A549 (cell line): ENCODE measurements around the gene CALML5. TPM values are rescaled to one million over a fixed set of nuclear protein-coding genes. Genes with fewer than 3 reads are reported as not detected.
A peak's percentile ranks its signal among the peaks of the same experiment; 100 is the strongest.

Experiments
- ATAC-seq, 2 experiments: fragments of 200-7000 bp in 1 of 2; fragments of >200 bp in 1 of 2; cut with Nextera tagmentation in 1 of 2; cut with Tn5 transposase in 1 of 2; 3 replicates each; pipeline versions ENCODE4 v1.8.0 to v1.9.1; 2018 to 2020; ENCODE audit warnings: mild to moderate bottlenecking in 1 of 2, moderate library complexity in 1 of 2
- CTCF ChIA-PET: fragments of 300-600 bp; sonication (Branson Sonifier 250); formaldehyde crosslinking; extraction: SDS; loops from one replicate; lab custom pipeline; 2021; ENCODE audit warnings: antibody characterized with exemption, inconsistent platforms; lab: Yijun Ruan, JAX
- POLR2A ChIA-PET: fragments of 350-600 bp; formaldehyde crosslinking; extraction: SDS; loops from one replicate; lab custom pipeline; 2021; ENCODE audit warnings: antibody characterized with exemption, inconsistent platforms; lab: Yijun Ruan, JAX
- DNase-seq, 2 experiments: peaks; one replicate each; pipeline versions ENCODE4 v3.0.0 to v3.0.0-alpha.2; 2011 to 2016; ENCODE audit warnings: low read depth in 1 of 2, low spot score in 1 of 2
- FAIRE-seq: peaks from 2 replicates; lab custom pipeline; 2011; peaks lifted over from hg19 to GRCh38; lab: Jason Lieb, UNC
- H3K27ac ChIP-seq, 2 experiments: fragments of >200 bp; sonication (Bioruptor Twin); formaldehyde crosslinking; 3 replicates each; pipeline ENCODE4 v1.5.1; 2016 to 2017
- H3K4me1 ChIP-seq: fragments of >200 bp; sonication (Bioruptor Twin); formaldehyde crosslinking; 3 replicates; pipeline ENCODE4 v1.6.1; 2016
- H3K4me2 ChIP-seq: fragments of >200 bp; sonication (Bioruptor Twin); formaldehyde crosslinking; 3 replicates; pipeline ENCODE4 v1.6.1; 2016
- H3K4me3 ChIP-seq: fragments of >200 bp; sonication (Bioruptor Twin); formaldehyde crosslinking; 3 replicates; pipeline ENCODE4 v1.5.1; 2016
- H3K9me3 ChIP-seq: fragments of >200 bp; sonication (Bioruptor Twin); formaldehyde crosslinking; 3 replicates; pipeline ENCODE4 v1.6.1; 2016
- BHLHE40 ChIP-seq: IDR thresholded peaks from 2 replicates; pipeline ENCODE4 v1.6.1; 2012; ENCODE audit warnings: low read depth, low read length, inconsistent platforms
- CBX2 ChIP-seq: fragments of 200-600 bp; sonication (generic); IDR thresholded peaks from 2 replicates; pipeline ENCODE4 v1.6.1; 2016; ENCODE audit warnings: low read depth, mild to moderate bottlenecking, borderline replicate concordance
- CHD2 ChIP-seq: fragments of 150-350 bp; IDR thresholded peaks from 2 replicates; pipeline ENCODE4 v1.6.1; 2014; ENCODE audit warnings: low read length; ENCODE audit not compliant: partially characterized antibody
- CHD4 ChIP-seq: fragments of 200-600 bp; sonication (generic); IDR thresholded peaks from 2 replicates; pipeline ENCODE4 v1.6.1; 2016; ENCODE audit warnings: antibody characterized with exemption, mild to moderate bottlenecking, borderline replicate concordance
- EHF ChIP-seq: fragments of 250-450 bp; sonication (Bioruptor Pico); IDR thresholded peaks from 2 replicates; pipeline ENCODE4 v1.5.0; 2020; ENCODE audit warnings: mild to moderate bottlenecking
- ESRRA ChIP-seq: fragments of 150-350 bp; IDR thresholded peaks from 2 replicates; pipeline ENCODE4 v1.6.1; 2014; ENCODE audit warnings: mild to moderate bottlenecking, low read length, borderline replicate concordance
- FOSB ChIP-seq: fragments of 250-450 bp; sonication (Bioruptor Pico); IDR thresholded peaks from 2 replicates; pipeline ENCODE4 v1.5.0; 2020; ENCODE audit warnings: mild to moderate bottlenecking, moderate library complexity
- FOSL2 ChIP-seq, 2 experiments: fragments of 450-650 bp in 1 of 2; fragments of >200 bp in 1 of 2; sonication (Bioruptor Twin) in 1 of 2; formaldehyde crosslinking; IDR thresholded peaks; 2 replicates each; pipeline versions ENCODE4 v1.5.0 to v1.6.1; 2016 to 2020; ENCODE audit warnings: mild to moderate bottlenecking in 1 of 2, moderate library complexity in 1 of 2
- GATA3 ChIP-seq: IDR thresholded peaks from 2 replicates; pipeline ENCODE4 v1.6.1; 2012; ENCODE audit warnings: borderline replicate concordance
- HDAC2 ChIP-seq: fragments of 200-600 bp; sonication (generic); IDR thresholded peaks from 2 replicates; pipeline ENCODE4 v1.6.1; 2016
- HOXA7 ChIP-seq: fragments of 250-450 bp; sonication (Bioruptor Pico); IDR thresholded peaks from 2 replicates; pipeline ENCODE4 v1.5.0; 2020; ENCODE audit warnings: mild to moderate bottlenecking, moderate library complexity
- HOXB5 ChIP-seq: fragments of 250-450 bp; sonication (Bioruptor Pico); IDR thresholded peaks from 2 replicates; pipeline ENCODE4 v1.5.0; 2020; ENCODE audit warnings: mild to moderate bottlenecking, moderate library complexity
- JUNB ChIP-seq: fragments of >200 bp; sonication (Bioruptor Twin); formaldehyde crosslinking; IDR thresholded peaks from 2 replicates; pipeline ENCODE4 v1.6.1; 2016
- KDM1A ChIP-seq: fragments of 200-600 bp; sonication (generic); IDR thresholded peaks from 2 replicates; pipeline ENCODE4 v1.6.1; 2016; ENCODE audit warnings: low read depth, mild to moderate bottlenecking
- MAFK ChIP-seq: fragments of 450-650 bp; IDR thresholded peaks from 2 replicates; pipeline ENCODE4 v1.6.1; 2014; ENCODE audit not compliant: partially characterized antibody
- NPAS2 ChIP-seq: fragments of 250-450 bp; sonication (Bioruptor Pico); IDR thresholded peaks from 2 replicates; pipeline ENCODE4 v1.8.0; 2022; ENCODE audit warnings: mild to moderate bottlenecking, moderate library complexity, borderline replicate concordance
- PHF8 ChIP-seq: fragments of 200-600 bp; sonication (generic); IDR thresholded peaks from 2 replicates; pipeline ENCODE4 v1.6.1; 2016; ENCODE audit warnings: low read depth, mild to moderate bottlenecking, antibody characterized with exemption, moderate library complexity, borderline replicate concordance
- POLR2A ChIP-seq: IDR thresholded peaks from 2 replicates; pipeline ENCODE4 v1.6.1; 2012; ENCODE audit warnings: mild to moderate bottlenecking, low read length
- RAD21 ChIP-seq, 2 experiments: fragments of >200 bp in 1 of 2; sonication (Bioruptor Twin) in 1 of 2; formaldehyde crosslinking in 1 of 2; IDR thresholded peaks in 1 of 2; conservative IDR thresholded peaks in 1 of 2; 2 replicates in 1 of 2; 3 replicates in 1 of 2; pipeline ENCODE4 v1.6.1; 2012 to 2018; ENCODE audit warnings: inconsistent platforms in 1 of 2
- RNF2 ChIP-seq: fragments of 200-600 bp; sonication (generic); IDR thresholded peaks from 2 replicates; pipeline ENCODE4 v1.6.1; 2016; ENCODE audit warnings: low read depth, mild to moderate bottlenecking, antibody characterized with exemption, moderate library complexity, borderline replicate concordance
- SREBF2 ChIP-seq: fragments of 450-650 bp; IDR thresholded peaks from 2 replicates; pipeline ENCODE4 v1.6.1; 2014; ENCODE audit warnings: mild to moderate bottlenecking, moderate library complexity
- ZFP36 ChIP-seq: fragments of 450-650 bp; IDR thresholded peaks from 2 replicates; pipeline ENCODE4 v1.6.1; 2014; ENCODE audit warnings: borderline replicate concordance; ENCODE audit not compliant: partially characterized antibody
- WGBS: methylation state at CpG from one replicate; pipeline ENCODE4 v1.1.6; 2017; ENCODE audit errors: missing lambda C conversion rate; 5-methylcytosine and 5-hydroxymethylcytosine counted together
- polyA plus RNA-seq, 4 experiments: library from polyadenylated mRNA; depleted of rRNA in 3 of 4; stranded (reverse); fragments of >200 nt; fragmentation: RNase III in 1 of 4; extraction: RNeasy Plus Mini Kit Qiagen cat#74134 plus additional on column Dnase treatment in 1 of 4; gene quantifications; 2 replicates in 3 of 4; 3 replicates in 1 of 4; pipeline ENCODE4 v1.2.3, GENCODE V29; 2011 to 2017
- TF ChIP-seq, protein P1 (sequence below): IDR thresholded peaks from 2 replicates; pipeline ENCODE4 v1.6.1; 2012; ENCODE audit warnings: low read depth, borderline replicate concordance
- TF ChIP-seq, protein P2 (sequence below): fragments of 200-600 bp; sonication (generic); IDR thresholded peaks from 2 replicates; pipeline ENCODE4 v1.6.1; 2016; ENCODE audit warnings: antibody characterized with exemption, mild to moderate bottlenecking, moderate library complexity
- TF ChIP-seq, protein P3 (sequence below): fragments of >200 bp; sonication (Bioruptor Twin); formaldehyde crosslinking; IDR thresholded peaks from 2 replicates; pipeline ENCODE4 v1.6.1; 2016

The CALML5 gene
- polyA plus RNA-seq, 2 of the 4 experiments (the other 2 are of a cell fraction) = not detected

DNA sequence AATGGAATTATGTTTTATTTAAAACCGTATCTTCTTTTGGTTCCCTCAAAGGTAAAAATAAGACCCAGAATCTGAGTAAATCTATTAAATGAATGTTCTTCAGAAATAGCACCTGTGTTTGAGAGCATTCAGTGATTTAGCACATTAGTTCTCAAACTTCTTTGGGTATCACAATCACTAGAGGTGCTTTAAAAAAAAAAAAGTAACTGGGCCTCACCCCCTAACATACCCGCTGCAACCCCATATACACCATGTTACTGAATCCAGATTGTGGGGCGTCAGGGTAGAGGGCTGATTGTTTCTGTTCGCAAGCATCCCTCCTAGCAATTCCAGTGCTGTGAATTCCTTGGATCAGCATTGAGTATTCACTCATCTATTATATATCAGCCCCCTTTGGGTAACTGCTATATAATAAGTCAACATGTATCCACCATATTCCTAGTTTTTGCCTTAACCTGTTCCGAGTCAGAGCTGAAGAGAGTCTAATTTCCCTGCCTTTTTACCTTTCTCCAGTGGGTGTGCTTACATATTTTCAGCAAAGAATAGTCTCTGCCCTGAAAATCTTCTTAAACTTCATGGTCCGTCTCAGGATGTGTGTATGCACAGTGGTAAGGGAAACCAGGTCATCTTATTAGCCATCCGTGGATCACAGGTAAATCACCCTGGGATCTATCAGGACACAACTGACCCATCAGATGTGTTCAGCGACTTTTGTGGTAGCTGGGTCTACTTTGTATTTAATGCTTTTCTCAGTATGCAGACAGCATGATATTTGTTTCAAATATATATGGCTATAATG, 40.2 kb downstream of the CALML5 start:
- POLR2A ChIA-PET = interaction anchor here (0.9 kb wide), 1 partner anchor 193 kb away, joined by 12 read pairs; no protein-coding TSS in a partner anchor
- no peak overlapping the region for H3K4me2 ChIP-seq
- FAIRE-seq (no peak), DNase-seq (no peak), ATAC-seq (no peak)
- H3K9me3 ChIP-seq = no peaks in the 10 kb centered on the region
- no peak overlapping the region for H3K27ac ChIP-seq
- no peak overlapping the region for H3K4me3 ChIP-seq
- no peaks in the 10 kb centered on the region for H3K4me1 ChIP-seq
- CTCF ChIA-PET = interaction anchor here (2.6 kb wide), 1 partner anchor 164 kb away, joined by 10 read pairs; no protein-coding TSS in a partner anchor
- TF ChIP-seq POLR2A (no peak), ESRRA (no peak), JUNB (no peak), GATA3 (no peak), RAD21 (conservative IDR thresholded peaks at IDR 0.05 in 1 of 2, IDR thresholded peaks at IDR 0.05 in 1 of 2) (no peak), KDM1A (no peak), HOXB5 (CRISPR knock-in tag) (no peak)
- TF ChIP-seq, protein P1, sequence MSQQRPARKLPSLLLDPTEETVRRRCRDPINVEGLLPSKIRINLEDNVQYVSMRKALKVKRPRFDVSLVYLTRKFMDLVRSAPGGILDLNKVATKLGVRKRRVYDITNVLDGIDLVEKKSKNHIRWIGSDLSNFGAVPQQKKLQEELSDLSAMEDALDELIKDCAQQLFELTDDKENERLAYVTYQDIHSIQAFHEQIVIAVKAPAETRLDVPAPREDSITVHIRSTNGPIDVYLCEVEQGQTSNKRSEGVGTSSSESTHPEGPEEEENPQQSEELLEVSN = no peak
- TF ChIP-seq, protein P2, sequence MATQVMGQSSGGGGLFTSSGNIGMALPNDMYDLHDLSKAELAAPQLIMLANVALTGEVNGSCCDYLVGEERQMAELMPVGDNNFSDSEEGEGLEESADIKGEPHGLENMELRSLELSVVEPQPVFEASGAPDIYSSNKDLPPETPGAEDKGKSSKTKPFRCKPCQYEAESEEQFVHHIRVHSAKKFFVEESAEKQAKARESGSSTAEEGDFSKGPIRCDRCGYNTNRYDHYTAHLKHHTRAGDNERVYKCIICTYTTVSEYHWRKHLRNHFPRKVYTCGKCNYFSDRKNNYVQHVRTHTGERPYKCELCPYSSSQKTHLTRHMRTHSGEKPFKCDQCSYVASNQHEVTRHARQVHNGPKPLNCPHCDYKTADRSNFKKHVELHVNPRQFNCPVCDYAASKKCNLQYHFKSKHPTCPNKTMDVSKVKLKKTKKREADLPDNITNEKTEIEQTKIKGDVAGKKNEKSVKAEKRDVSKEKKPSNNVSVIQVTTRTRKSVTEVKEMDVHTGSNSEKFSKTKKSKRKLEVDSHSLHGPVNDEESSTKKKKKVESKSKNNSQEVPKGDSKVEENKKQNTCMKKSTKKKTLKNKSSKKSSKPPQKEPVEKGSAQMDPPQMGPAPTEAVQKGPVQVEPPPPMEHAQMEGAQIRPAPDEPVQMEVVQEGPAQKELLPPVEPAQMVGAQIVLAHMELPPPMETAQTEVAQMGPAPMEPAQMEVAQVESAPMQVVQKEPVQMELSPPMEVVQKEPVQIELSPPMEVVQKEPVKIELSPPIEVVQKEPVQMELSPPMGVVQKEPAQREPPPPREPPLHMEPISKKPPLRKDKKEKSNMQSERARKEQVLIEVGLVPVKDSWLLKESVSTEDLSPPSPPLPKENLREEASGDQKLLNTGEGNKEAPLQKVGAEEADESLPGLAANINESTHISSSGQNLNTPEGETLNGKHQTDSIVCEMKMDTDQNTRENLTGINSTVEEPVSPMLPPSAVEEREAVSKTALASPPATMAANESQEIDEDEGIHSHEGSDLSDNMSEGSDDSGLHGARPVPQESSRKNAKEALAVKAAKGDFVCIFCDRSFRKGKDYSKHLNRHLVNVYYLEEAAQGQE = no peak
- 90% methylated on average over 8 of the region's 8 CpGs for WGBS

DNA sequence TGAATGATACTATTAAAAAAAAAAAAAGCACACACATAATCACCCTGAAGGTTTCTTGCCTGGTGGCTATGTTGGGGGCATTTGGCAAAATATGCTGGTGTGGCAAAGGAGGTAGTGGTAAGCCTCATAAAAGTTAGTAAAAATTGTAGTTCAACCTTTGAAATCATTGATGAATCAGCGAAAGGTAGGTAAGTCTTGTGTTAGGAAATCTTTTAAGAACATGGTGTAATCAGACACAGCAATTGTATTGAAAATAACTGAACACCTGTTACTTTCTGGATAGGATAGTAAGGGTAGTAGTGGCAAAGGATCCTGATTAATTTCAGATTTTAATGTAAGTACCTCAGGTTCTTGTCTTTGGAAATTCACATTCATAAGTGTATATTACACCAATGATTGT, 40.9 kb downstream of the CALML5 start:
- no peak for ATAC-seq
- ChIA-PET POLR2A (no interaction called here), CTCF (interaction anchor here (2.6 kb wide), 1 partner anchor 165 kb away, joined by 10 read pairs; no protein-coding TSS in a partner anchor)
- H3K4me3 ChIP-seq = no peak overlapping the region
- no peaks in the 10 kb centered on the region for H3K4me1 ChIP-seq
- H3K4me2 ChIP-seq = no peak overlapping the region
- no peaks in the 10 kb centered on the region for H3K9me3 ChIP-seq
- no peak for DNase-seq
- TF ChIP-seq CHD2 (no peak), HOXA7 (CRISPR knock-in tag) (no peak), MAFK (peak; percentile 56), HDAC2 (no peak), ZFP36 (no peak)
- FAIRE-seq = no peak
- H3K27ac ChIP-seq = no peak overlapping the region
- 95% methylated on average over 1 of the region's 1 CpG for WGBS

DNA sequence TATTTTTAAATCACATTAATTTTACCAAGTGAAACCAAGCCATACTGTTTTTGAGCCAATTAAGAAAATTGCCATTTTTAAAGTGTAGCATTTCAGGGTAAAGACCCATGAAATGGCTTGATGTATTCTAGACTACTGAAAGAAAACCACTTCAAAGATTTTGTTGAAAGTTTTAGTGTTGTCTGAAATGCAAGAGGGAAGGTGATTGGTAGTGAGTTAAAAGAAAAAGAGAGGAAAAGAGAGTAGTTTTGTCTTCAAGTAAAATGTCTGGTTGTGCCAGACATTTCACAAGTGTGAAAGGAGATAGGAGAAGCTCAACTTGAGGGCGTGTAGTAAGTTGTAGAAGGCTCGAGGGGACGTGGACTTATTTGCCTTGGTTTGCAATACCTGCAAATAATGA, 41.6 kb downstream of the CALML5 start:
- WGBS = 96% methylated on average over 3 of the region's 3 CpGs
- ATAC-seq = no peak
- ChIA-PET POLR2A (no interaction called here), CTCF (interaction anchor here (2.6 kb wide), 1 partner anchor 166 kb away, joined by 10 read pairs; no protein-coding TSS in a partner anchor)
- no peak for FAIRE-seq
- Histone ChIP-seq H3K9me3 (no peaks in the 10 kb centered on the region), H3K4me3 (no peak overlapping the region), H3K4me2 (no peak overlapping the region), H3K27ac (no peak overlapping the region), H3K4me1 (no peaks in the 10 kb centered on the region)
- DNase-seq = no peak
- no peak for TF ChIP-seq CHD2

DNA sequence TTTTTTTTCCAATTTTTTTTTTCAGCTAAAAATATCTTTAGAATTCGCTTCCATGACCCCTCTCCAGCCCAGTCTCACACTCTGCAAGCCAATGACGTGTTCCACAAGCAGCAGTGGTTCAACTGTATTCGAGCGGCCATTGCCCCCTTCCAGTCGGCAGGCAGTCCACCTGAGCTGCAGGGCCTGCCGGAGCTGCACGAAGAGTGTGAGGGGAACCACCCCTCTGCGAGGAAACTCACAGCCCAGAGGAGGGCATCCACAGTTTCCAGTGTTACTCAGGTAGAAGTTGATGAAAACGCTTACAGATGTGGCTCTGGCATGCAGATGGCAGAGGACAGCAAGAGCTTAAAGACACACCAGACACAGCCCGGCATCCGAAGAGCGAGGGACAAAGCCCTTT, 42.8 kb downstream of the CALML5 start:
- no peak overlapping the region for H3K4me3 ChIP-seq
- ATAC-seq (no peak), DNase-seq (no peak), FAIRE-seq (no peak)
- peaks cover 3% of the 10 kb centered on the region; the same call in 1 of the 3 replicates for H3K4me1 ChIP-seq
- WGBS = 91% methylated on average over 12 of the region's 12 CpGs
- H3K4me2 ChIP-seq = no peak overlapping the region
- H3K9me3 ChIP-seq = no peaks in the 10 kb centered on the region
- no peak overlapping the region for H3K27ac ChIP-seq
- ChIA-PET CTCF (interaction anchor here (0.6 to 3.8 kb wide), 5 partner anchors 9 to 174 kb away, joined by 3 to 29 read pairs (median 5); no protein-coding TSS in a partner anchor), POLR2A (interaction anchor here (0.6 to 1.7 kb wide), 2 partner anchors 9 to 10 kb away, joined by 3 to 9 read pairs; no protein-coding TSS in a partner anchor)
- TF ChIP-seq, protein P3, sequence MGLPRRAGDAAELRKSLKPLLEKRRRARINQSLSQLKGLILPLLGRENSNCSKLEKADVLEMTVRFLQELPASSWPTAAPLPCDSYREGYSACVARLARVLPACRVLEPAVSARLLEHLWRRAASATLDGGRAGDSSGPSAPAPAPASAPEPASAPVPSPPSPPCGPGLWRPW = no peak
- no peak for TF ChIP-seq CBX2
- no peak for TF ChIP-seq CHD4
- no peak for TF ChIP-seq RNF2
- no peak for TF ChIP-seq NPAS2 (CRISPR knock-in tag)
- no peak for TF ChIP-seq BHLHE40
- TF ChIP-seq FOSL2 (IDR thresholded peaks at IDR 0.05) = no peak
- TF ChIP-seq FOSL2 (CRISPR knock-in tag; IDR thresholded peaks at IDR 0.05) = no peak
- no peak for TF ChIP-seq PHF8
- no peak for TF ChIP-seq SREBF2
- no peak for TF ChIP-seq EHF (CRISPR knock-in tag)
- TF ChIP-seq CHD2 = no peak
- TF ChIP-seq FOSB (CRISPR knock-in tag) = no peak
